ENCODE data around the gene BZW1.

BZW1 gene

DNA sequence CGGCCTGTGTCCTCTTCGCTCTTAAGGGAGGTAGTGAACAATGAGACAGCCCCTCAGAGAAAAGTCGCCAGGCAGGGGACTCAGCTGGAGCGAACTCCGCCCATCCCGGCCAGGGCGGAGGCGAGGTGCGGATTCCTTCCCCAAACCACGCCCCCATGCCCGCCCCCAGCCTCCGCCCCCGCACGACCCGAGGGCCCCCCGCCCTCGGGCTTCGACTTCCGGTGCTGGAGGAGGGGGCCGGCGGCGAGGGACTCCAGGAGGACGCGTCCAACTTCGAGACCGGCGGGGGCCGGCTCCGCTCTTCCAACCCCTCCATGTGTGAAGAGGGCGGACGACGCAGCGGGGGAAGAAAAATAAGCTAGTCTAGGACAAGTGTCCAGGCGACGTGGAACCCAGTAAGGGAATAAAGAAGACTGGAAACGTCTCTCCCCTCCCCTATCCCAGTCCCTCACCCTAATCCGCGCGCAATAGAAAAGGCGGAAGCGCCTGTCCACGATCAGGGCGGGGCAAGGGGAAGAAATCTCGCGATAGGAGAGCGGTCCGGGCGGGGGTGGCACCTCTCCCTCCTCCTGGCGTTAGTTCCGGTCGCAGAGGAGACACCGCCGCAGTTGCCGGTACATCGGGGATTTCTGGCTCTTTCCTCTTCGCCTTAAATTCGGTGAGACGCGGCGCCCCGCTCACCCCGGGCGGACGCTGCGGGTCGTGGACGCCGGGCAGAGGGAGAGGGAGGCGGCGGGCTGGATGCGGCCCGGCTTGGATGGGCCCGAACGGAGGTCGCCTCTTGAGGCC lies at the start of gene BZW1:
TSS of gene BZW1 (plus strand) at position 578 of the 789 bp plus-strand sequence. CDS start 1,308 bp downstream, outside the sequence.
- DNase-seq: peak; percentile 98

- DNase-seq: no peak
Observed at GRCh38 chr2:200762127-200762526, 49.6 kb upstream of the BZW1 start.

- no peak for DNase-seq
Observed at GRCh38 chr2:200763422-200763821, 48.3 kb upstream of the BZW1 start.

- no peak for DNase-seq
Observed at GRCh38 chr2:200765139-200765951, 46.4 kb upstream of the BZW1 start.

DNA sequence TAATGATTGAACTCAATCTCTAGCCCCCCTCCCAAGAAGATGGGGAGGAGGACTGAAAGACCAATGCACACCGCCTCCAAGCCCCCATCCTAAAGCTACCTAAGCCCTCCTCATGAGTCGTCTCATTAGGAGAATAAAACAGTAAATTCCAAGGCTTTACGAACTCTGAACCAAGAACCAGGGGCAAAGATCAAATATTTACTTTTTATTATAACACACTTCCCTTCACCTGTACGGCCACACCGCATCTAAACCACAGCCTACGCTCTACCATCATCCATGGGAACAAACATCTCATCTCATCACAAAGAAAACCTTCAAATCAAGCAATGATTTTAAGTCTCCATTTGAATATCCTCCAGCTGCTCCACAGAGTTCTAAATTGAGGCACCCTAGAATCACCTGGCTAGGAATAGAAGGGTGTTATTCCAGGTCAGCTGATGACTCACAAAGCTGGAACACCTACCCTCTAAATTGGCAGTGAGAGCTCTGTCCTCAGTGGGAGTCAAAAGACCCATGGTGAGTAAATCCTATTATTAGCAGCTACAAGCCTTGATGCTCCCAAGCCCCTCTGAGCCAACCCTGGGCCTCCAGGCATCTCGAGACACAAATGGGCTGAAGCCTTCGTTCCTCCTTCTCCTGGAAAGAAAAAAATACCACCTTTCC lies 45.6 kb upstream of the BZW1 start:
- no peak for DNase-seq

DNA sequence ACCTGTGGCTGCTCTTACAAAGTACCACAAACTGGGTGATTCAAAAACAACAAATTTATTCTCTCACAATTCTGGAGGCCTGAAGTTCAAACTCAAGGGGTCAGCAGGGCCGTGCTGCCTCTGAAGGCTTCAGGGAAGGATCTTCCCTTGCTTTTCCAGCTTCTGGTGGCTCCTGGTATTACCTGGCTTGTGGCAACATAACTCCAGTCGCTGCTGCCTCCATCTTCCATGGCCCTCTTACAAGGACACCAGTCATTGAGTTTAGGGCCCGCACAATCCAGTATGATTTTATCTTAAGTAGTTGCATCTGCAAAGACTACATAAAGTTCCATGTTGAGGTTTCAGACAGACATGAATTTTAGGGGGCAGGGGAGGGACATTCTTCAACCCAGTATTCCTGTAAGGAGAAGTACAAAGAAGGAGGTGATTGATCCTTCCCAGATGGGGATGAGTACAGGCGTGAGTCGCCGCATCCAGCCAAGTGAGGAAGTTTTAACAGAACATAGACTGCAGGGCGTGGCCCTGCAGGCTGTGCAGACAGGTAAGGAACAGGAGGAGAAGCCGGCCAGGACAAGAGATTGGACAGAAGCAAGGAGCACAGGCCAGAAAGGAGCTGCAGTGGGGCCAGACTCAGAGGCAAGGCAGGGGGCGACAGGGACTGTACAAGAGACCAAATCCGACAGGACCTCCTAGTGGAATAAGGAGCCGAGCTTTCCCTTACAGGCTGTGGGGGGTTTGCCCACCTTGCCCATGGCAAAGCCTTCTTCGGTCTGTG lies 44.4 kb upstream of the BZW1 start:
- no peak for DNase-seq

DNA sequence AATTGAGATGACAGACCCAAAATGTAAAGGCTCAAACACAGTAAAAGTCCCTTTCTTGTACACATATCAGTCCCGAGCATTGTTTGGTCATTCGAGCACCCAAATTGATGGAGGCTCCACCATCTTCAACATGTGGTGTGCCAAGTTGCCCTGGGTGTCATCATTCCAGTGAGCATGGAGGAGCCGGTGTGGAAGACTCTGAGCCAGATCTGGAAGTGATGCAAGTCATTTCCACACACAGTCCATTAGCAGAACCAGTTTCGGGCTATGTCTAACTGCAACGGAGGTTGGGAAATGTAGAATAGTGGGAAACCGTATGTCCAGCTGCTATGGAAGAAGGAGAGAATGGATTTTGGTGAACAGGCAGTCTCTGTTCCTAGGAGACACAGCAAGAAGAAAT lies 40.9 kb upstream of the BZW1 start:
- DNase-seq: no peak

DNA sequence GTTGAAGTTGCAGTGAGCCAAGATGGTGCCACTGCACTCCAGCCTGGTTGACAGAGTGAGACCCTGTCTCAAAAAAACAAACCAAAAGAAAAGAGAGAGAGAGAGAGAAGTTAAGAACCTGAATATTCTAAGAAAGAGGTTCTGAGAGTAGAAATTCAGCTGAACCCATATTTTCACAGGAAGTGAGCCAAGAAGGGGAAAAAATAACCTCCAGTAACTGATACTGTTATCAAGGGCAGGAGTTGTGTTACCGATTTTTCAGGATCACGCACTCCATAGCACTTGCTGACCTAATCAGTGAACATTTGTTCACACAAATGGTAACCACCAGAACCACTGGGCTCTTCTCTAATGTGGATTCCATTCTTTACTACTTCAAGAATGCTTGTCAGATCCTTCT lies 39.1 kb upstream of the BZW1 start:
- no peak for DNase-seq

GRCh38 chr2:200773083-200773482 lies 38.6 kb upstream of the BZW1 start:
- DNase-seq: no peak

- no peak for DNase-seq
Observed at GRCh38 chr2:200774920-200775319, 36.8 kb upstream of the BZW1 start.

- no peak for DNase-seq
Observed at GRCh38 chr2:200777275-200777674, 34.4 kb upstream of the BZW1 start.

- no peak for DNase-seq
Observed at GRCh38 chr2:200778038-200778437, 33.7 kb upstream of the BZW1 start.

DNA sequence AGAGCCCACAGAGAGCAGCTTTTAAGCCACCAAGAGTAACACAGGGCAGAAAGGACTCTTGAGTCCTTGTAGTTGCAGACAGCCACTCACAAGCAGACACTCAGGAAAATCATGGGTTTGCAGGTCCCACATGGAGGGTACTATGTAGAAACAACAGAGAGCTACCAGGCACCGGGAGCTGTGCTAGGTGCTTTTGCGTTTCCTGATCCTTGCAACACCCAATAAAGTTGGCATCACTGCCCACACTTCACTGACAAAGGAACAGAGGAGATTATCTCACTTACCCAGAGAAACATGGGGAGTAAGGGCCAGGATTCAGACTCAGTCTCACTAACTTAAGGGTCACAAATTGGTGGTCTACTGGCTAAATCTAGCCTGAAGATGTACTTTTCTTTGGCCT lies 32.5 kb upstream of the BZW1 start:
- DNase-seq: no peak

DNA sequence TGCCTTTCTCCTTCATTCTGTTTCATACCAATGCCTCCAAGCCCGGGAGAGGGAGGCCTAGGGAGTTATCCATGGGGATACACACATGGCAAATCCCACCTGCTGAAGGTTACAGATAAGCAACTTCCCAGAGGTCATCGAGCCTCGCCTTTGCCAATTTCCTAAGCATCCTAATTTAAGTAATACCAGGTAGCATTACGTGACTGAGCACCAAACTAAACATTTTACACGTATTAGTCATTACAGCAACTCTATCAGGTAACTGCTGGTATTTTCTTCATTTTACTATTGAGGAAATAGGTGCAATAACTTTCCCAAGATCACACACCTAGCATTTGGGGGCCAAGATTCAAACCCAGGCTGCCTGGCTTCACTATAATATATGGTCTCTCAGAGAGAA lies 30.1 kb upstream of the BZW1 start:
- no peak for DNase-seq

GRCh38 chr2:200782251-200782650 lies 29.5 kb upstream of the BZW1 start:
- no peak for DNase-seq

DNA sequence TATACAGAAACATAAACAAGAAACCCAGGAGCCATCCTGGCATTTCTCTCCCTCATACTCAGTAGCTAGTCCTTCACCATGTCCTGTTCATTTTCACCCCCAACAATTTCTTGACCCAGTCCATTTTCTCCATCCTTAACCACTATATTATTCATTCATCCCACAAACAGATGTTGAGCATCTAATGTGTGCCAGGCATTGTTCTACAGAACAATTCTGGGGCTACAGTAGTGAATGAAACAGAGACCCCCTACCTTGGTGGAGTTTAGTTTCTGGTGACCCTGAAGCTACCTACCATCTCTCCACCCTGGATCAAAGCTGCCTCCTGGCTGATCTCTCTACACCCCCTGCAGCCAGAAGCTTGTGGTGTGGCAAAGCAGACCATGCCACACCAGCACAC lies 27.5 kb upstream of the BZW1 start:
- DNase-seq: no peak

DNA sequence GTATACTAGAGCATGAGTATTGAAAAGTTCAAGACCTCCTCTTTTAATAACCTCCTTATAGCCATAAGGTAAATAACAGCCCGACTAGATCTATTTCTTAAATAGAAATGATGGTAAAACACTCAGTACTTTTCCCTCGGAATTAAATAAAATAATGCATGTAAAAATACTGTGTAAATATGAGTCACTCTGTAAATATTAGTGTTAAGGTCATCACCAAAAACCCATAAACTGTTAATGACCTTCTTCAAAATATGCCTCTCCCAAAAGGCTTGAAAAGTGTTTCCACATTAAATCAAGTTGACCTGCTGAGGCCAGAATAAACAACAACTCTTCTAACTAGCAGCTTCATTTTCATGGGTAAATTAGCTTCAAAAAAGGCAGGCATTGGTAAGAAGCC lies 25.3 kb upstream of the BZW1 start:
- no peak for DNase-seq

GRCh38 chr2:200786826-200787225 lies 24.9 kb upstream of the BZW1 start:
- DNase-seq: no peak

GRCh38 chr2:200787351-200788120 lies 24.2 kb upstream of the BZW1 start:
- no peak for DNase-seq

- no peak for DNase-seq
Observed at GRCh38 chr2:200788121-200788718, 23.5 kb upstream of the BZW1 start.

DNA sequence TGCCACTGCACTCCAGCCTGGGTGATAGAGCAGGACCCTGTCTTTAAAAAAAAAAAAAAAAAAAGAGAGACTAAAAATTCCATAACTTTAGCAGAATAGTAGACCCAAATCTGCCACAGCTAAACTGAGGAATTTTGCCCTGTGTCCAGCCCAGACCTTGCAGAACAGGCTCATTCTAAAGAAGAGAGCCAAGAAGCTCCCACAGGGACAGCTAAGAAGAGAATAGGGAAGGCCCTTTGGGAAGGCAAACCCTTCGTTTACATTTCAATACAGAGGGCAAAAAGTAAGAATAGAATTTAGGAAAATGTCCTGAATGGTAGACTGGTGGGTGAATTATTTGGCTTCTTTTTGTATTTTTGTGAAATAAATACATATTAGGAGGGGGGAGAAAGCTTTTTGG lies 21.5 kb upstream of the BZW1 start:
- no peak for DNase-seq

DNA sequence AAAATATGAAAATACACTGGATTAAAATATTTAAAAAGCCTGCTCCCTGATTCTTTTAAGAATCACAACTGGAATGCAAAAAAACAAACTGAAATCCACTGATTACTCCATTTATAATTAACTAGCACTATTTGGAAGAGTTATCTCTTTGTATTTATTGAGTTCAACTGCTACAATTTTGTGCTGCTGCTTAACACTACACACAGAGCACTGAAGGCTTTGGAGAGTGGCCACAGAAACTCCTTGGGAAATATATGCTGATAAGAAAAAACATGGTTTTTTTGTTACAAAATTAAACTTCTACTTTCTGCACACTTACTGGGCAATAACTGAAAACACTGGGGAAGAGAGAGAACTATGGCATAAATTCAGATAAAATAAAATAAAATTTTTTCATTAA lies 19.8 kb upstream of the BZW1 start:
- DNase-seq: no peak

All from CD4-positive, alpha-beta T cell treated with Interleukin-12 subunit alpha and Interleukin-12 subunit beta, for 1 hour (primary cell).